Heart left ventricle (tissue), 16 donors: ENCODE data around the gene MS4A6E. TPM values are rescaled to one million over a fixed set of nuclear protein-coding genes. Genes with fewer than 3 reads are reported as not detected.

ENCODE experiments used
- ATAC-seq, 4 donors: fragments of 200-7000 bp; cut with Tn5 transposase; one replicate each; pipeline ENCODE4 v1.9.1; 2020 to 2022; ENCODE audit warnings: moderate library complexity in 4 of 4, mild to moderate bottlenecking in 3 of 4, moderate number of reproducible peaks in 1 of 4
- DNase-seq, 5 donors: peaks; one replicate each; pipeline ENCODE4 v3.0.0-alpha.2; 2020
- H3K27ac ChIP-seq, 12 donors: fragments of 200-600 bp; sonication (generic) in 4 of 12; one replicate each; pipeline versions ENCODE4 v1.5.0 to v1.8.0; 2016 to 2022; ENCODE audit warnings: mild to moderate bottlenecking in 2 of 12
- H3K27me3 ChIP-seq, 9 donors: fragments of 200-600 bp; sonication (generic) in 2 of 9; one replicate each; pipeline versions ENCODE4 v1.5.1 to v1.8.0; 2016 to 2022; ENCODE audit warnings: mild to moderate bottlenecking in 3 of 9
- H3K36me3 ChIP-seq, 9 donors: fragments of 200-600 bp; sonication (generic) in 2 of 9; one replicate each; pipeline versions ENCODE4 v1.5.0 to v1.8.0; 2018 to 2022; ENCODE audit warnings: mild to moderate bottlenecking in 2 of 9
- H3K4me1 ChIP-seq, 12 donors: fragments of 200-600 bp; sonication (generic) in 4 of 12; one replicate each; pipeline versions ENCODE4 v1.5.0 to v1.8.0; 2016 to 2022; ENCODE audit warnings: mild to moderate bottlenecking in 3 of 12
- H3K4me3 ChIP-seq, 12 donors: fragments of 200-600 bp; sonication (generic) in 4 of 12; one replicate each; pipeline versions ENCODE4 v1.5.0 to v1.8.0; 2017 to 2022; ENCODE audit warnings: mild to moderate bottlenecking in 9 of 12, moderate library complexity in 4 of 12
- H3K9me3 ChIP-seq, 12 donors: fragments of 200-600 bp; sonication (generic) in 4 of 12; one replicate each; pipeline versions ENCODE4 v1.5.0 to v1.8.0; 2016 to 2022; ENCODE audit warnings: mild to moderate bottlenecking in 1 of 12
- CTCF ChIP-seq, 12 donors: fragments of 200-600 bp; sonication (generic) in 4 of 12; IDR thresholded peaks; one replicate each; pipeline versions ENCODE4 v1.5.0 to v1.8.0; 2018 to 2022; ENCODE audit warnings: antibody characterized with exemption in 12 of 12, mild to moderate bottlenecking in 5 of 12
- POLR2A ChIP-seq, 2 donors: fragments of 450-650 bp; IDR thresholded peaks; one replicate each; pipeline ENCODE4 v1.6.1; 2017; ENCODE audit warnings: antibody characterized with exemption in 2 of 2, mild to moderate bottlenecking in 2 of 2, moderate library complexity in 2 of 2
- WGBS, 4 donors: extraction: QIAGEN DNeasy Blood & Tissue Kit in 2 of 4; methylation state at CpG; one replicate each; pipeline versions ENCODE4 v1.1.5 to v1.1.7; 2013 to 2018; 5-methylcytosine and 5-hydroxymethylcytosine counted together
- intact Hi-C, 10 donors: fragments of 100-400 bp; cut with DNase I; formaldehyde crosslinking; loops; one replicate each; pipeline versions ENCODE4 v1.11.1 to v1.14.2; 2022
- polyA plus RNA-seq, 2 donors: library from polyadenylated mRNA; stranded (reverse); fragments of 200-250 nt; gene quantifications; one replicate each; pipeline ENCODE4 v1.2.3, GENCODE V29; 2013
- total RNA-seq, 9 donors: library from RNA; depleted of rRNA in 2 of 9; stranded (reverse); fragments of >200 nt in 2 of 9; fragmentation: NEBNext Ultra II Directional in 3 of 9; extraction: Animal tissue kit (Norgen Biotek cat#: 25700) in 3 of 9; gene quantifications; one replicate each; pipeline versions ENCODE4 v1.1.0 to v1.2.4, GENCODE V29; 2016 to 2023
- donor health status: ischemic (EF 13 %, LVEDD 7.1; RV severe dilation, severe dysfunction).
- donor health status: healthy with polysubstance abuse.
- donor health status: DM: no; HTN: yes; CAD: no.
- donor health status: DM: no; HTN: no; CAD: no.
- donor health status: ischemic (EF 25% LVEDD 6.9; RV normal size, moderate dysfunction).
- donor health status: ischemic (EF 25% LVEDD 5.7; RV mildly dilated, moderate dysfunction).
- donor health status: healthy.
- donor health status: DM: yes; HTN: yes; CAD: no.
- donor health status: ischemic (EF 35%, LVEDD 5.7; RV mildly dilated, moderate dysfunction).
- donor health status: nonischemic (EF 11% LVEDD 7.7; RV severe dilation, severe dysfunction).
- donor health status: DM: yes; HTN: yes; CAD: no.
- donor health status: PGD.
- donor health status: ischemic (EF 29% LVEDD 5.4; RV normal size, mild dysfunction).
- donor health status: nonischemic (EF 23%, LVEDD 6.1; RV moderate dilation, normal function).

Gene MS4A6E
- total and polyA plus RNA-seq, 11 donors, result 0.18 TPM; not detected in 10

DNA sequence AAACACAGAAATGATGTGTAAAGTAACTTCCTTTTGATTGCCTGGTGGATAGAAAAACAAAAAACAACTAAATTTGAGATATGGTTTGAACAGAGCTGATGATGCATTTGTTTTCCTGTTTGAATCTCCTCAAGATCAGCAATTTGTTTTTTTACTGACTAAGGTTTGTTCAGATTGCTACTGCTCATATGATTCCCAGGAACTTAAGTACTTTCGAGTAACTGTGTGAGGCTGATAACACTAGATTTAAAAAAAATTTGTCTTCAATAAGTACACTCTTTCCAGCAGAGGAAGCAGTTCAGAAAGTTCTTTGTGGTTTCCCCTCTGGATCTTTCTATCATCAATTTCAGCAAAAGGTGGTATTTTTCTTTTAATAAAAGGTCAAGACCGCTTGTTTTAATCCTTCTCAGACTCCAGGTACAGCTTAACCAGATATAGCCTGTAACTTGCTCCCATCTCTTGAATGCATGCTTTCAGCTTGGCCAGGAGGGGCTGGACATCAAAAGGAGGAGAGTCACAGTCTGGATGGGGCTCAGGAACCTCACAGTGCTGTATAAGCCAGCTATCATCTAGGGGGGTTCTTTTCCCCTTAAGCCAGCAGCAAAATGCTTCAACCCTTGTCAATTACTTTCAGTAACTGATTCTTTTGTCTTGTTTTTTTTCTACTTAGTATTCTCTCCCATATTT lies 12.3 kb upstream of the MS4A6E start:
- intact Hi-C loops, result no loop called here
- Histone ChIP-seq H3K9me3 (peaks cover 0 to 13% (median 6%) of the 10 kb centered on the region in 12 donors), H3K36me3 (no peaks in the 10 kb centered on the region), H3K4me1 (peaks cover 0 to 18% (median 0%) of the 10 kb centered on the region in 12 donors), H3K27ac (peak overlapping the region in 3 of 12 donors; percentile 28 to 89 (median 44)), H3K4me3 (no peak overlapping the region), H3K27me3 (no peaks in the 10 kb centered on the region)
- ATAC-seq (peak in 1 of 4 donors; percentile 38), DNase-seq (no peak)
- 9 to 45% (median 32%) methylated on average over 2 of the region's 2 CpGs for WGBS, 4 donors
- TF ChIP-seq CTCF (IDR thresholded peaks at IDR 0.05) (no peak), POLR2A (IDR thresholded peaks at IDR 0.05) (no peak)

DNA sequence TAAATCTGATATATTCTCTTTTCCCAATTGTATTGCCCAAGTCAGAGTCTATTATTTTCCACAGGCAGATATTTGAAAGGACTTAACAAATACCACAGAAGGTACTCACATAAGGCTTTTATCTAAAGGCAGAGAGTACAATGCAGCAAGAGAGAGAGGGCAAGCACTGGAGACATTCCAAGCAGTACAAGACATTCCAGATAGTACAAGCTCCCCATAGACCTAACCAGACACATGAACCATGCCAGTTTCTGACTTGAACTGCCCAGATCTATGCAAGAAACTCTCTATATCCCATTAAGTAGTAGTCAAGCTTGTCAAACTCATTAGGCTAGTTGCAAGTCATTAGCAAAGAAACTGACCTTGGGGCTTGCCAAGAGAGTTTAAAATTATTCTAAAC lies 11.2 kb upstream of the MS4A6E start:
- intact Hi-C loops, result no loop called here
- Histone ChIP-seq H3K4me3 (no peak overlapping the region), H3K27me3 (no peaks in the 10 kb centered on the region), H3K27ac (peak overlapping the region in 1 of 12 donors; percentile 89), H3K36me3 (no peaks in the 10 kb centered on the region), H3K4me1 (peaks cover 0 to 11% (median 0%) of the 10 kb centered on the region in 12 donors), H3K9me3 (peaks cover 0 to 23% (median 14%) of the 10 kb centered on the region in 12 donors)
- DNase-seq, result no peak
- TF ChIP-seq POLR2A (IDR thresholded peaks at IDR 0.05) (no peak), CTCF (IDR thresholded peaks at IDR 0.05) (no peak)
- ATAC-seq, result no peak

DNA sequence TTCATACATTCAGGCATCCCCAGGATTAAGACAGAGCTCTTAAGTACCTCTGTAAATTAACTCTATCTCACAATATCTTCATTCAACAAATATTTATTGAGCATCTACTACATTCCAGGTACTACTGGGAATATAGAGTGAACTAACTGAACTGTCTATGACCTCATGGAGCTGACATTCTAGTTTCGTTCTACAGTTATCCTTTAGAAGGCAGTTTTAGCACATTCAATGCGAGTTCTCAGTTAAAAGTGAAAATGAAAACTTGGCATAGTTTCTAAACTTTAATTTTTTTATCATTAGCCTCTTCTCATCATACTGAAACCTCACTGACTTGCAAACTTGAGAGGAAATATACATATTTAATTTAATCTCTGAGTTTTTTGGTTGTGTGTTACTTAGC lies 10.7 kb upstream of the MS4A6E start:
- ATAC-seq (no peak), DNase-seq (no peak)
- Histone ChIP-seq H3K27ac (peak overlapping the region in 1 of 12 donors; percentile 89), H3K36me3 (no peaks in the 10 kb centered on the region), H3K9me3 (peaks cover 0 to 27% (median 14%) of the 10 kb centered on the region in 12 donors), H3K4me1 (peaks cover 0 to 6% (median 0%) of the 10 kb centered on the region in 12 donors), H3K27me3 (no peaks in the 10 kb centered on the region), H3K4me3 (no peak overlapping the region)
- intact Hi-C loops, result no loop called here
- TF ChIP-seq CTCF (IDR thresholded peaks at IDR 0.05), result no peak
- TF ChIP-seq POLR2A (IDR thresholded peaks at IDR 0.05), result no peak
- WGBS, 4 donors, result 44 to 62% (median 55%) methylated on average over 2 of the region's 2 CpGs

- 60 to 75% (median 64%) methylated on average over 2 of the region's 2 CpGs for WGBS, 4 donors
- Histone ChIP-seq H3K36me3 (no peaks in the 10 kb centered on the region), H3K27ac (no peak overlapping the region), H3K9me3 (peaks cover 0 to 40% (median 18%) of the 10 kb centered on the region in 12 donors), H3K4me3 (no peak overlapping the region), H3K27me3 (no peaks in the 10 kb centered on the region), H3K4me1 (peaks cover 0 to 3% (median 0%) of the 10 kb centered on the region in 12 donors)
- TF ChIP-seq CTCF (IDR thresholded peaks at IDR 0.05), result no peak
- intact Hi-C loops, result no loop called here
- ATAC-seq (no peak), DNase-seq (no peak)
These were observed 8.3 kb upstream of the MS4A6E start for GRCh38 chr11:60318726-60319125.
